OCI-LY7 (cell line): ENCODE measurements around the gene RBP4. TPM values are rescaled to one million over a fixed set of nuclear protein-coding genes. Genes with fewer than 3 reads are reported as not detected.

Source experiments
- BruUV-seq: library from RNA; stranded (reverse); fragments of 400-500 nt; replicated peaks from 2 replicates; lab custom pipeline; 2021; lab: Mats Ljungman, UMichigan
- CTCF ChIA-PET: fragments of 300-600 bp; sonication (Branson Sonifier 250); formaldehyde crosslinking; loops from one replicate; lab custom pipeline; 2022; ENCODE audit warnings: antibody characterized with exemption; ENCODE audit not compliant: unreplicated experiment; lab: Charles Lee
- POLR2A ChIA-PET: fragments of 300-600 bp; sonication (Branson Sonifier 250); formaldehyde crosslinking; loops from one replicate; lab custom pipeline; 2022; ENCODE audit warnings: antibody characterized with exemption; lab: Charles Lee
- DNase-seq: peaks from one replicate; pipeline ENCODE4 v3.0.0-alpha.2; 2015; ENCODE audit warnings: low spot score
- H2AFZ ChIP-seq: fragments of 200-600 bp; sonication (generic), shearing (Covaris generic); 2 replicates; pipeline ENCODE4 v1.6.1; 2014; ENCODE audit warnings: mild to moderate bottlenecking, antibody characterized with exemption, low read length, moderate library complexity
- H3K27ac ChIP-seq: fragments of 200-600 bp; sonication (generic); 2 replicates; pipeline ENCODE4 v1.5.1; 2014; ENCODE audit warnings: mixed run types, low read depth, mild to moderate bottlenecking, moderate library complexity, low read length, inconsistent platforms; ENCODE audit not compliant: poor library complexity, severe bottlenecking
- H3K36me3 ChIP-seq: fragments of 200-600 bp; sonication (generic); 2 replicates; pipeline ENCODE4 v1.6.1; 2014; ENCODE audit warnings: mild to moderate bottlenecking, antibody characterized with exemption, low read length, moderate library complexity, mixed read lengths; ENCODE audit not compliant: insufficient read depth
- H3K4me1 ChIP-seq: fragments of 200-600 bp; sonication (generic); 2 replicates; pipeline ENCODE4 v1.5.1; 2014; ENCODE audit warnings: mild to moderate bottlenecking, low read length; ENCODE audit not compliant: insufficient read depth, poor library complexity, severe bottlenecking
- H3K4me2 ChIP-seq: fragments of 200-600 bp; sonication (generic); 2 replicates; pipeline ENCODE4 v1.6.1; 2014; ENCODE audit warnings: mild to moderate bottlenecking, low read length
- H3K4me3 ChIP-seq: fragments of 200-600 bp; sonication (generic); 2 replicates; pipeline ENCODE4 v1.5.1; 2014; ENCODE audit warnings: mild to moderate bottlenecking, low read depth, low read length; ENCODE audit not compliant: poor library complexity, severe bottlenecking
- H3K79me2 ChIP-seq: fragments of 200-600 bp; sonication (generic); 2 replicates; pipeline ENCODE4 v1.6.1; 2016; ENCODE audit warnings: low read depth, mild to moderate bottlenecking, low read length, moderate library complexity, mixed read lengths; ENCODE audit not compliant: insufficient read depth
- H3K9me2 ChIP-seq: fragments of 200-600 bp; sonication (generic); 2 replicates; pipeline ENCODE4 v1.6.1; 2016; ENCODE audit warnings: mild to moderate bottlenecking, low read length, mixed read lengths; ENCODE audit not compliant: insufficient read depth
- H3K9me3 ChIP-seq: fragments of 200-600 bp; sonication (generic); 2 replicates; pipeline ENCODE4 v1.6.1; 2014; ENCODE audit warnings: mild to moderate bottlenecking, mixed run types, low read length, mixed read lengths
- H4K20me1 ChIP-seq: fragments of 200-600 bp; sonication (generic); 2 replicates; pipeline ENCODE4 v1.6.1; 2014; ENCODE audit warnings: mild to moderate bottlenecking, antibody characterized with exemption, low read length, moderate library complexity, mixed read lengths; ENCODE audit not compliant: insufficient read depth
- CTCF ChIP-seq: fragments of 200-600 bp; sonication (generic); conservative IDR thresholded peaks from 2 replicates; pipeline ENCODE4 v1.5.1; 2014; ENCODE audit warnings: mild to moderate bottlenecking, antibody characterized with exemption, low read length, moderate library complexity, mixed read lengths
- EZH2phosphoT487 ChIP-seq: fragments of 200-600 bp; sonication (generic); IDR thresholded peaks from 2 replicates; pipeline ENCODE4 v1.6.1; 2018; ENCODE audit warnings: low read depth, borderline replicate concordance, mild to moderate bottlenecking, mixed run types, antibody characterized with exemption, low read length, moderate library complexity, mixed read lengths
- intact Hi-C: fragments of 100-400 bp; cut with micrococcal nuclease; formaldehyde crosslinking; loops from one replicate; pipeline ENCODE4 v1.10.0; 2022; ENCODE audit not compliant: unreplicated experiment
- total RNA-seq, 2 experiments: library from RNA; depleted of rRNA in 1 of 2; stranded (reverse); fragments of >200 nt in 1 of 2; shearing (Covaris generic) in 1 of 2; gene quantifications; 2 replicates each; pipeline ENCODE4 v1.2.3, GENCODE V29; 2014 to 2022

RBP4 gene
- total RNA-seq, 2 experiments from 2014 or later, result not detected

GRCh38 chr10:93542358-93542791 is 58.7 kb downstream of the RBP4 start:
- H2AFZ ChIP-seq, result no peak overlapping the region
- POLR2A ChIA-PET, result interaction anchor here (0.6 to 1.2 kb wide), 2 partner anchors 10 to 159 kb away, joined by 3 read pairs; no protein-coding TSS in a partner anchor
- BruUV-seq, result no TSS peak

More at GRCh38 chr10:93542358-93542791, 58.7 kb downstream of the RBP4 start:
- Histone ChIP-seq H3K4me2 (no peak overlapping the region), H3K36me3 (no peaks in the 10 kb centered on the region), H3K27ac (no peak overlapping the region), H3K79me2 (no peaks in the 10 kb centered on the region), H4K20me1 (no peaks in the 10 kb centered on the region), H3K9me3 (no peaks in the 10 kb centered on the region), H3K4me3 (no peak overlapping the region), H3K9me2 (no peaks in the 10 kb centered on the region), H3K4me1 (peaks cover 9% of the 10 kb centered on the region)
- intact Hi-C loops, result no loop called here
- TF ChIP-seq CTCF (peak; percentile 11; the same call in 1 of the 2 replicates), EZH2phosphoT487 (no peak)
- CTCF ChIA-PET, result no interaction called here
- no peak for DNase-seq

Other genes with a start within 250 kb of the RBP4 start
- not detected in 2 replicates for gene MYOF, start 118.9 kb downstream of the RBP4 start, total RNA-seq (2014; rRNA removed; shearing (Covaris generic))
- gene MYOF, start 118.9 kb downstream of the RBP4 start, total RNA-seq (2022), result 0.30 and 0.42 TPM in 2 replicates
- gene CEP55, start 104.6 kb downstream of the RBP4 start, total RNA-seq (2014; rRNA removed; shearing (Covaris generic)), result 64.5 and 83.0 TPM in 2 replicates
- 68.3 and 75.2 TPM in 2 replicates for gene CEP55, start 104.6 kb downstream of the RBP4 start, total RNA-seq (2022)
- not detected in 2 replicates for gene FFAR4, start 34.6 kb downstream of the RBP4 start, total RNA-seq (2014; rRNA removed; shearing (Covaris generic))
- gene FFAR4, start 34.6 kb downstream of the RBP4 start, total RNA-seq (2022), result not detected in 2 replicates
- 0.03 and 0.05 TPM in 2 replicates for gene PDE6C, start 11.3 kb upstream of the RBP4 start, total RNA-seq (2014; rRNA removed; shearing (Covaris generic))
- 0.13 TPM in 1 of 2 replicates, not detected in the other for gene PDE6C, start 11.3 kb upstream of the RBP4 start, total RNA-seq (2022)
- gene FRA10AC1, start 101.4 kb upstream of the RBP4 start, total RNA-seq (2014; rRNA removed; shearing (Covaris generic)), result 11.9 and 24.3 TPM in 2 replicates
- 26.9 and 30.2 TPM in 2 replicates for gene FRA10AC1, start 101.4 kb upstream of the RBP4 start, total RNA-seq (2022)
- gene LGI1, start 156.7 kb upstream of the RBP4 start, total RNA-seq (2014; rRNA removed; shearing (Covaris generic)), result 0.41 TPM in 1 of 2 replicates, not detected in the other
- not detected in 2 replicates for gene LGI1, start 156.7 kb upstream of the RBP4 start, total RNA-seq (2022)